ENCODE data around the gene ITGAD. TPM values are rescaled to one million over a fixed set of nuclear protein-coding genes. Genes with fewer than 3 reads are reported as not detected.
"Not testable (repeated sequence)": the region's sequence is repeated elsewhere in the genome, so short reads cannot be mapped to it uniquely, and the experiment has no call there.

Gene ITGAD
- total RNA-seq, 1 donor from 2014 or later = not detected

- no peak for DNase-seq (ENCODE audit: low read depth)
These were observed 36.7 kb downstream of the ITGAD start for GRCh38 chr16:31429796-31430195.

GRCh38 chr16:31430380-31431052 is 37.4 kb downstream of the ITGAD start:
- DNase-seq (ENCODE audit: low read depth) = no peak

- no peak for DNase-seq (ENCODE audit: low read depth)
These were observed 42.4 kb downstream of the ITGAD start for GRCh38 chr16:31435341-31436220.

- no peak for DNase-seq (ENCODE audit: low read depth)
These were observed 43.3 kb downstream of the ITGAD start for GRCh38 chr16:31436221-31437045.

- DNase-seq (ENCODE audit: low read depth) = no peak
These were observed 45.3 kb downstream of the ITGAD start for GRCh38 chr16:31438414-31438813.

GRCh38 chr16:31439023-31439422 is 45.9 kb downstream of the ITGAD start:
- DNase-seq (ENCODE audit: low read depth) = not testable (repeated sequence)

GRCh38 chr16:31439519-31439918 is 46.4 kb downstream of the ITGAD start:
- no peak for DNase-seq (ENCODE audit: low read depth)

- DNase-seq (ENCODE audit: low read depth) = no peak
These were observed 47.5 kb downstream of the ITGAD start for GRCh38 chr16:31440516-31441184.

- no peak for DNase-seq (ENCODE audit: low read depth)
These were observed 48.8 kb downstream of the ITGAD start for GRCh38 chr16:31441956-31442355.

- not testable (repeated sequence) for DNase-seq (ENCODE audit: low read depth)
These were observed 52.8 kb downstream of the ITGAD start for GRCh38 chr16:31445931-31446330.

GRCh38 chr16:31451201-31451600 is 58.1 kb downstream of the ITGAD start:
- no peak for DNase-seq (ENCODE audit: low read depth)

GRCh38 chr16:31451681-31452351 is 58.7 kb downstream of the ITGAD start:
- peak; percentile 53 for DNase-seq (ENCODE audit: low read depth)

GRCh38 chr16:31452631-31453106 is 59.5 kb downstream of the ITGAD start:
- peak; percentile 80 for DNase-seq (ENCODE audit: low read depth)

- DNase-seq (ENCODE audit: low read depth) = no peak
These were observed 60.4 kb downstream of the ITGAD start for GRCh38 chr16:31453255-31454204.

GRCh38 chr16:31455601-31456314 is 62.6 kb downstream of the ITGAD start:
- DNase-seq (ENCODE audit: low read depth) = no peak

- DNase-seq (ENCODE audit: low read depth) = no peak
These were observed 63.8 kb downstream of the ITGAD start for GRCh38 chr16:31456988-31457360.

GRCh38 chr16:31458073-31458843 is 65.1 kb downstream of the ITGAD start:
- DNase-seq (ENCODE audit: low read depth) = peak; percentile 51
